ENCODE data around the gene ST8SIA1. TPM values are rescaled to one million over a fixed set of nuclear protein-coding genes. Genes with fewer than 3 reads are reported as not detected.

ST8SIA1 gene
- total RNA-seq, result 0.13 and 0.16 TPM in 2 replicates

GRCh38 chr12:22334410-22335100 is at the start of gene ST8SIA1:
Gene ST8SIA1, minus strand, starts transcription at chr12:22334707. Its CDS starts 475 bp downstream, at chr12:22334232.

Other genes with a start within 250 kb of the ST8SIA1 start
- gene C2CD5, start 209.8 kb upstream of the ST8SIA1 start, total RNA-seq, result 10.3 and 20.2 TPM in 2 replicates

Measured in mesangial cell (primary cell).